ENCODE measurements around the gene TRIM43B.
"Not testable (repeated sequence)": the region's sequence is repeated elsewhere in the genome, so short reads cannot be mapped to it uniquely, and the experiment has no call there.

DNA sequence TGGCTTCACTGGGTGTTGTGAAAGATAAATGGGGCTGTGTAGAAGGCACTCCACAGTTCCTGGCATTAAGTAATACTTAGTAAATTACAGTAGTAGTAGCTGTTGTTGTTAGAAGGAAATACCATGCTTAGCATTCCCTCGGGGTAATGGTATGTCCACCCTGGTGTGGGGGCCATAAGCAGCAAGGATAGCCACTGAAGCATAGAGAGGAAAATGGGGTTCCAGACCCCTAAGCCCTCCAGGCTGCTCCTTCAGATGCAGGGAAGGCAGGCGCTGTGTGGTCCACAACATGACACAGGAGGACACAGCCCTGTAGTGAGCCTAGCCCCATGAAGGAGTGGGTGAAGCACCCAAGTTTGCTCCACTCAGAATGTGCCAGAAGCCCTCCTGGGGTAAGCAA, 50.6 kb downstream of the TRIM43B start:
- TF ChIP-seq ZFP30 (CRISPR knock-in tag; IDR thresholded peaks at IDR 0.05); OSR1 (CRISPR knock-in tag; IDR thresholded peaks at IDR 0.05); PATZ1 (CRISPR knock-in tag; IDR thresholded peaks at IDR 0.05; ENCODE audit: borderline replicate concordance); POU6F1 (CRISPR knock-in tag; IDR thresholded peaks at IDR 0.05; ENCODE audit: borderline replicate concordance, low read depth); PPARA (CRISPR knock-in tag; IDR thresholded peaks at IDR 0.05; ENCODE audit: borderline replicate concordance); ZNF8 (CRISPR knock-in tag; IDR thresholded peaks at IDR 0.05); ZC3H10 (CRISPR knock-in tag; IDR thresholded peaks at IDR 0.05); ESRRG (CRISPR knock-in tag; IDR thresholded peaks at IDR 0.05): not testable (repeated sequence)
- TF ChIP-seq, protein P1, sequence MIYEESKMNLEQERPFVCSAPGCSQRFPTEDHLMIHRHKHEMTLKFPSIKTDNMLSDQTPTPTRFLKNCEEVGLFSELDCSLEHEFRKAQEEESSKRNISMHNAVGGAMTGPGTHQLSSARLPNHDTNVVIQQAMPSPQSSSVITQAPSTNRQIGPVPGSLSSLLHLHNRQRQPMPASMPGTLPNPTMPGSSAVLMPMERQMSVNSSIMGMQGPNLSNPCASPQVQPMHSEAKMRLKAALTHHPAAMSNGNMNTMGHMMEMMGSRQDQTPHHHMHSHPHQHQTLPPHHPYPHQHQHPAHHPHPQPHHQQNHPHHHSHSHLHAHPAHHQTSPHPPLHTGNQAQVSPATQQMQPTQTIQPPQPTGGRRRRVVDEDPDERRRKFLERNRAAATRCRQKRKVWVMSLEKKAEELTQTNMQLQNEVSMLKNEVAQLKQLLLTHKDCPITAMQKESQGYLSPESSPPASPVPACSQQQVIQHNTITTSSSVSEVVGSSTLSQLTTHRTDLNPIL (CRISPR knock-in tag; IDR thresholded peaks at IDR 0.05; ENCODE audit: low read depth): not testable (repeated sequence)
